Smooth muscle cell (in vitro differentiated cells): ENCODE measurements around the gene CALHM6. TPM values are rescaled to one million over a fixed set of nuclear protein-coding genes. Genes with fewer than 3 reads are reported as not detected.

Source experiments
- DNase-seq: peaks from one replicate; lab custom pipeline; 2025; ENCODE audit not compliant: unreplicated experiment; lab: John Stamatoyannopoulos, UW
- H2AFZ ChIP-seq: fragments of 200-600 bp; sonication (generic); 2 replicates; pipeline ENCODE4 v1.6.0; 2016; ENCODE audit warnings: antibody characterized with exemption, low read depth, mild to moderate bottlenecking
- H3F3A ChIP-seq: fragments of 200-600 bp; sonication (generic); 2 replicates; pipeline ENCODE4 v1.6.0; 2017; ENCODE audit warnings: antibody characterized with exemption, low read depth
- H3K27ac ChIP-seq: fragments of 200-600 bp; sonication (generic); 2 replicates; pipeline ENCODE4 v1.5.1; 2016; ENCODE audit warnings: low read depth, mild to moderate bottlenecking
- H3K27me3 ChIP-seq: fragments of 200-600 bp; sonication (generic); 2 replicates; pipeline ENCODE4 v1.6.1; 2016; ENCODE audit warnings: low read depth, mild to moderate bottlenecking
- H3K36me3 ChIP-seq: fragments of 200-600 bp; sonication (generic); 2 replicates; pipeline ENCODE4 v1.5.1; 2016; ENCODE audit warnings: low read depth
- H3K4me1 ChIP-seq: fragments of 200-600 bp; sonication (generic); 2 replicates; pipeline ENCODE4 v1.5.1; 2016; ENCODE audit warnings: low read depth
- H3K4me2 ChIP-seq: fragments of 200-600 bp; sonication (generic); 2 replicates; pipeline ENCODE4 v1.6.0; 2016; ENCODE audit warnings: mild to moderate bottlenecking
- H3K4me3 ChIP-seq: fragments of 200-600 bp; sonication (generic); 2 replicates; pipeline ENCODE4 v1.5.1; 2016; ENCODE audit warnings: mild to moderate bottlenecking
- H3K79me2 ChIP-seq: fragments of 200-600 bp; sonication (generic); 2 replicates; pipeline ENCODE4 v1.6.0; 2016; ENCODE audit warnings: low read depth, mild to moderate bottlenecking
- H3K9ac ChIP-seq: fragments of 200-600 bp; sonication (generic); 2 replicates; pipeline ENCODE4 v1.6.0; 2016; ENCODE audit warnings: low read depth
- H3K9me3 ChIP-seq: fragments of 200-600 bp; sonication (generic); replicated peaks from 2 replicates; pipeline ENCODE4 v1.5.1; 2016; ENCODE audit warnings: low read depth
- H4K20me1 ChIP-seq: fragments of 200-600 bp; sonication (generic); 2 replicates; pipeline ENCODE4 v1.6.0; 2016; ENCODE audit warnings: low read depth
- CTCF ChIP-seq: fragments of 200-600 bp; sonication (generic); IDR thresholded peaks from 2 replicates; pipeline ENCODE4 v1.5.1; 2017; ENCODE audit warnings: borderline replicate concordance, mild to moderate bottlenecking, antibody characterized with exemption; ENCODE audit not compliant: insufficient read depth, poor library complexity, severe bottlenecking
- WGBS: methylation state at CpG from one replicate; pipeline ENCODE4 v1.1.7; 2016; ENCODE audit warnings: low lambda C conversion rate; 5-methylcytosine and 5-hydroxymethylcytosine counted together
- polyA plus RNA-seq: library from polyadenylated mRNA; unstranded; fragments of >200 nt; fragmentation: Nextera tagmentation; extraction: Ambion mirVana; gene quantifications from 2 replicates; pipeline ENCODE4 v1.2.1, GENCODE V29; 2016
- total RNA-seq: library from RNA; depleted of rRNA; stranded (reverse); fragments of >200 nt; gene quantifications from 2 replicates; pipeline ENCODE4 v1.2.3, GENCODE V29; 2014

Gene CALHM6
- total and polyA plus RNA-seq, 2 experiments from 2014 or later = 4.6 to 5.1 TPM

- Histone ChIP-seq H3K4me1 (peaks cover 7% of the 10 kb centered on the region), H3F3A (peaks cover 6% of the 10 kb centered on the region), H3K27ac (no peak overlapping the region), H3K4me2 (no peak overlapping the region), H3K4me3 (no peak overlapping the region), H4K20me1 (no peaks in the 10 kb centered on the region), H3K9me3 (no peaks in the 10 kb centered on the region), H2AFZ (no peak overlapping the region), H3K79me2 (no peaks in the 10 kb centered on the region), H3K27me3 (no peaks in the 10 kb centered on the region), H3K9ac (no peak overlapping the region), H3K36me3 (no peaks in the 10 kb centered on the region)
- TF ChIP-seq CTCF = no peak
- 91% methylated on average over 1 of the region's 1 CpG for WGBS
- DNase-seq = no peak
Measured at GRCh38 chr6:116444575-116444974, 16.6 kb upstream of the CALHM6 start.

- Histone ChIP-seq H3K27me3 (no peaks in the 10 kb centered on the region), H3K4me1 (peaks cover 7% of the 10 kb centered on the region), H3K9ac (no peak overlapping the region), H3K36me3 (no peaks in the 10 kb centered on the region), H3K4me3 (no peak overlapping the region), H3K79me2 (no peaks in the 10 kb centered on the region), H3K27ac (no peak overlapping the region), H3K4me2 (no peak overlapping the region), H3F3A (peaks cover 6% of the 10 kb centered on the region), H4K20me1 (no peaks in the 10 kb centered on the region), H3K9me3 (no peaks in the 10 kb centered on the region), H2AFZ (no peak overlapping the region)
- DNase-seq = no peak
- no peak for TF ChIP-seq CTCF
- 75% methylated on average over 5 of the region's 5 CpGs for WGBS
Measured at GRCh38 chr6:116445102-116445501, 16.1 kb upstream of the CALHM6 start.

GRCh38 chr6:116446399-116446798, 14.8 kb upstream of the CALHM6 start:
- H3K27ac ChIP-seq = peak overlapping the region; percentile 94
- H2AFZ ChIP-seq = no peak overlapping the region
- 54% methylated on average over 1 of the region's 1 CpG for WGBS
- no peaks in the 10 kb centered on the region for H3K9me3 ChIP-seq
- no peaks in the 10 kb centered on the region for H4K20me1 ChIP-seq
- TF ChIP-seq CTCF = no peak
- no peaks in the 10 kb centered on the region for H3K79me2 ChIP-seq
- DNase-seq = no peak
- H3F3A ChIP-seq = peaks cover 6% of the 10 kb centered on the region
- H3K4me3 ChIP-seq = no peak overlapping the region
- peaks cover 7% of the 10 kb centered on the region for H3K4me1 ChIP-seq
- no peaks in the 10 kb centered on the region for H3K27me3 ChIP-seq
- peak overlapping the region; percentile 77 for H3K4me2 ChIP-seq
- no peaks in the 10 kb centered on the region for H3K36me3 ChIP-seq
- H3K9ac ChIP-seq = peak overlapping the region; percentile 42

GRCh38 chr6:116447052-116447451, 14.1 kb upstream of the CALHM6 start:
- Histone ChIP-seq H3K4me1 (peaks cover 7% of the 10 kb centered on the region), H3K4me3 (peak overlapping the region; percentile 15), H3K27ac (peak overlapping the region; percentile 94), H3K27me3 (no peaks in the 10 kb centered on the region), H3K9ac (peak overlapping the region; percentile 42), H3K79me2 (no peaks in the 10 kb centered on the region), H3K9me3 (no peaks in the 10 kb centered on the region), H3K36me3 (no peaks in the 10 kb centered on the region), H3K4me2 (peak overlapping the region; percentile 77), H3F3A (peaks cover 6% of the 10 kb centered on the region), H2AFZ (no peak overlapping the region), H4K20me1 (no peaks in the 10 kb centered on the region)
- 45% methylated on average over 3 of the region's 3 CpGs for WGBS
- no peak for DNase-seq
- no peak for TF ChIP-seq CTCF
